GM18909 (cell line): ENCODE results near the gene ITGAD.
A peak's percentile ranks its signal among the peaks of the same experiment; 100 is the strongest.

Source experiments
- ATAC-seq: cut with Tn5 transposase; IDR thresholded peaks from one replicate; pipeline ENCODE4 v1.9.1; 2021; ENCODE audit warnings: mild to moderate bottlenecking; ENCODE audit not compliant: unreplicated experiment, poor library complexity

Gene ITGAD

DNA sequence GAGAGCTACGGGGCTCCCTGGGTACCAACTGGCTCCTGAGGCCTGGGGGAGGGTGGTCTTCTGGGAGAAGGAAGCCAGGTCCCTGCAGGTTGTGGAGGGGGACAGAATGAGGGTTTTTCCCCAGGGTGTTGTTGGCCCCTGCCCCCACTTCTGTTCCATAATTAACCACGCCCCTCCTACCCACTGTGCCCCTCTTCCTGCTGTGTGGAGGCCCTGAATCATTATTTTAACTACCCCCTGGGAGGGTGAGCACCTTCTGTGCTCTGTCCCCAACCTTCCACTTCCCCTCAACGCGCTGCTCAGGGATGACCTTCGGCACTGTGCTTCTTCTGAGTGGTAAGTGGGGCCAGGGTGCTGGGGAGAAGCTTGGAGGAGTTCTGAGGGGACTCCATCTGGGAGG is at the start of gene ITGAD:
Gene ITGAD, plus strand, starts transcription at position 280 of the 400 bp plus-strand sequence. Its CDS starts 26 bp downstream, at position 306.
- no peak for ATAC-seq

DNA sequence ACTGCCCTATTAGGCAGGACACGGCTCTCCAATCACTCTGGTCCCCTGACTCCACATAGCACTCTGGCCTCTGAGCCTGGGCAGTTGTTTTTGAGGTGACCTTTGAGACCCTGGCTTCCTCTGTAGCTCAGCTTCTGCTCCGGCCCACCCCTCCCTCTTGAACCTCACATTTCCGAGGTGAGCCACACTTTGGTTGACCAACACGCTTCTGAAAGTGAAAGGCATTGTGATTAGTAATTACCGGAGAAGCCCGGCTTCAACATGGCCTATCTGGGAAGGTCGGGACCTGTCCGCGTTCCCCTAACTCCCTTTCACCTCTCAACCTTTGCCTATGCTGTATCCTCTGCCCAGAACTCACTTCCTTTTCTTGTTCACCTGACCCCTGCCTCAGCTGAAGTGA is 48.4 kb upstream of the ITGAD start:
- peak; percentile 94 for ATAC-seq

DNA sequence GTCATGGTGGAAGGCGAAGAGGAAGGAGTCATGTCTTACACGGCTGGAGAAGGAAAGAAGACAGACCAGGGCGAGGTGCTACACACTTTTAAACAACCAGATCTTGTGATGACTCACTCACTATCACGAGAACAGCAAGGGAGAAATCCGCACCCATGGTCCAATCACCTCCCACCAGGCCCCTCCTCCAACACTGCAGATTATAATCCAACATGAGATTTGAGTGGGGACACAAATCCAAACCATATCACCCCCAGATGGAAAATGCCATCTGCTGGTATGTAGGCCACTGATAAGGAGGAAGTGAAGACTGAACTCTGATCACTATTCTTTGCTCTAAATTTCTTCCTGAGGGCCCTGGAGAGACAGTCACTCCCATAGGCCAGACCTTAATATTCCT is 45.7 kb upstream of the ITGAD start:
- ATAC-seq = no peak

DNA sequence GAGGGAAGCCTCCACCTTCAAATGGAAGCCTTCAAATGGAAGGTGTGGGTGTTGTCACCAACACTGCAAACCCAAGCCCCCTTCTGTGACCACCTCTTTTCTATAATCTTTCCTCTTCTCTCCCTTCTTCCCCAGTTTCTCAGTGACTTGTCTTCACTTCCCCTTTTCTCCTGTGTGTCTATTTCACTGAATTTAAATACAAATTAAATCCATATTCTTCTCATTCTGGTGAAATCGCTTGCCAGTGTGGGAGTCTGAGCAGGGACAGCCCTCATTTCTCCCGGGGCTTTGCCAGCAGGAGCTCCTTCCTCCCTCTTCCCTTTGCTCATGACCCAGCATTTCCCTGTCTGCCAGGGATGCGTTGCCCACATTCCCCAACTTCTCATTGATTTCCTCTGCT is 44.6 kb upstream of the ITGAD start:
- no peak for ATAC-seq

DNA sequence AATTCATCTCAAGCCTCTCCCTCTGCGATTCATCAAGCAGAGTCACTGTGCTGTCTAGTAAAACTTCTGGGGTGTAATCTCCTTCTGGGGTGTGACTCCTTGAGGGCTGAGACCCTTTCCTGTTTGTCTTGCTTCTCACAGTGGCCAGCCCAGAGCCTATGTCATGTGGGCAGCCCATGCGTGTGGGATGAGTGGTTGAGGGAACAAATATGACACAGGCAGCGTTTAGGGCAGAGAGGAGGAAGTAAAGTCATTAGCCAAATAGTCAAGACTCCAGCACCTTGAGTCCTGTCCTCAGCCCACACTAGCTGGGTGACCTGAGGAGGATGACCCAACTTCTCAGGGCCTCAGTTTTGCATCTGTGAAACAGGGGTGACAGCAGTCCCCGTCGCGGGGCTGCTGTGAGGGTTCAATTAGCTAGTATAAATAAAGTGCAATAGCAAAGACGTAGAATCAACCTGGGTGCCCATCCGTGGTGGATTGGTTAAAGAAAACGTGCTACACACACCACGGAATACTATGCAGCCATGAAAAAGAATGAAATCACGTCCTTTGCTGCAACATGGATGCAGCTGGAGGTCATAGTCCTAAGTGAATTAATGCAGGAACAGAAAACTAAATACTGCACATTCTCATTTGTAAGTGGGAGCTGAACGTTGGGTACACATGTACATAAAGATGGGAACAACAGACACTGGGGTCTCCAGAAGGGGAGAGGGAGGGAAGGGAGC is 42.7 kb upstream of the ITGAD start:
- no peak for ATAC-seq

DNA sequence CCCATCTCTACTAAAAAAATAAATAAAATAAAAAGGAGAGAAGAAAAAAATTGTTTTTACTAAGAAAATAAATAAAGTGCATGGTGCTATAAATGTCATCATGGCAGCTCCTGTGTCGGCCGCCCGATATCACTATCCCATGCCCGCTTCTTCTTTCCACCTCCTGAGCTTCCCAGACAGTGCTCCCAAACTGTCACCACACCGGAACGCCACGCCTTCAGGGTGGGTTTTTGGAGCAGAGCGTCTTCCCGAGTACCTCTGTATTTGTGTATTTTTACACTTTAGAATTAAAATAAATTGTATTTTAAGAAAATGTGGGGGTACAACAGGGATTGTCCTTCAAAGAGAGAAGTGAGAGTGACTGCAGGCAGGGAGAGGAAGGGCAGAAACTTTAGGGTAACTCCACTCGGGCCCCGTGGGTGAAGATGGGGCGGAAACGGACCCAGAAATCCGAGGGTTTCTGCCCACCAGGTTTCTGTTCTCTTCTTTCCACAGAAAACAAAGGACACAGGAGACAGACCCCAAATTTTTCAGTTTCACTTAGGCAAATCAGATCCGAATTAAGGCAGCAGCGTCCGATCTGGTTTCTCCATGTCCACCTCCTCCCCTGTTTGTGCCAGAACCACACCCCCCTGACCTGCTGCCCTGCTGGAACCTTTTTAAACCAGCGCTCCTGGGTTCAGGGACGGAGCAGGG is 41.7 kb upstream of the ITGAD start:
- ATAC-seq = no peak

DNA sequence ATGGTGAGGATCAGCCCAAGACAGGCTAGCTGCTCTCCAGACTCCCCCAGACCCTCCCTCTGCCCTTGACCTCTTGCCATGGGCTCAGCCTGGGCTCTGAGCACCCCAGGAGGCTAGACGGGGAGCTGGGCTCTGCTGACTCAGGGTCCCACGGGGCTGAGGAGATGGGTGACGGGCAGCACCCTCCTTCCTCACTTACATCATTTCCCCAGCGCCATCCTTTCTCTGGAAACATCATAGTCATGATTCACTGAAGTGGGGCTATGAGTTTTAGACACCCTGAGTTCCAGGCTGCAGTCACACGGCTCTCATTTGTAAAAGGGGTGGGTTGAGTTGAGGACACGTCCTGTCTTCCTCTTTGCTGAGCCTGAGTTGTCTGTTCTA is 41.2 kb upstream of the ITGAD start:
- no peak for ATAC-seq

DNA sequence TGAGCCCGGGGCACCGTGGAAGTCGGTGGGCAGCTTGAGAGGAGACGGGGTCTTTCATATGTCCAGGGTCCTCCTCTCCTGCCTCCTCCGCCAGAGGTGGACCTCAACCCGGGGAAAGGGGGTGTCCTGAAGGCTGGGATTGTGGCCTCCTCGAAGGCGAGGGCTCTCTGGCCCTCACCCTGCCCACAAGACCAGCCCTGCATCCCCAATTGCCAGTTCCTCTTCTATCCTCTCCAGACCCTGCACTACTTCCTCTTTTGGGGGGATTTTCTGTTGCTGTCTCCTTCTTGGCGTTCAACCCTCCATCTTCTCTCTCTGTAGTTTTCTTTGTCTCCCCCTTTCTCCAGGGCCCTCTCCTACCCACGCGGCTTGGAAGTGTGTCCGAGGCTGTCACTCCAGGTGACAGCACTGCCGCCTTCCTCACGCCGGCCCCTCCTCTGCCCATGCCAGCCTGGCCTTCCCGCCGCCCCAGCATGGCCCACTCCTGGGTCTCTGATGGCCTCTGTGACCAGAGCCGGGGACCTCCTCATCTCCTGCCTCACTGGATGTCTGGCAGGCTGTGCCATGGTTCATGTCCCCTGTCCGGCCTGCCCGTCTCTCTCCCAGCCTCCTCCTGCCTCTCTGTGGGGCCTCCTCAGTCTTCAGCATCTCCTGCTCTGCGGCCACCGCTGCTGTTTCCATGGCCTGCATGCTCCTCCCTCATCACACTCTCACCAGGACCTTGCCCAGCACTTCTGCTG is 40.6 kb upstream of the ITGAD start:
- ATAC-seq = no peak

DNA sequence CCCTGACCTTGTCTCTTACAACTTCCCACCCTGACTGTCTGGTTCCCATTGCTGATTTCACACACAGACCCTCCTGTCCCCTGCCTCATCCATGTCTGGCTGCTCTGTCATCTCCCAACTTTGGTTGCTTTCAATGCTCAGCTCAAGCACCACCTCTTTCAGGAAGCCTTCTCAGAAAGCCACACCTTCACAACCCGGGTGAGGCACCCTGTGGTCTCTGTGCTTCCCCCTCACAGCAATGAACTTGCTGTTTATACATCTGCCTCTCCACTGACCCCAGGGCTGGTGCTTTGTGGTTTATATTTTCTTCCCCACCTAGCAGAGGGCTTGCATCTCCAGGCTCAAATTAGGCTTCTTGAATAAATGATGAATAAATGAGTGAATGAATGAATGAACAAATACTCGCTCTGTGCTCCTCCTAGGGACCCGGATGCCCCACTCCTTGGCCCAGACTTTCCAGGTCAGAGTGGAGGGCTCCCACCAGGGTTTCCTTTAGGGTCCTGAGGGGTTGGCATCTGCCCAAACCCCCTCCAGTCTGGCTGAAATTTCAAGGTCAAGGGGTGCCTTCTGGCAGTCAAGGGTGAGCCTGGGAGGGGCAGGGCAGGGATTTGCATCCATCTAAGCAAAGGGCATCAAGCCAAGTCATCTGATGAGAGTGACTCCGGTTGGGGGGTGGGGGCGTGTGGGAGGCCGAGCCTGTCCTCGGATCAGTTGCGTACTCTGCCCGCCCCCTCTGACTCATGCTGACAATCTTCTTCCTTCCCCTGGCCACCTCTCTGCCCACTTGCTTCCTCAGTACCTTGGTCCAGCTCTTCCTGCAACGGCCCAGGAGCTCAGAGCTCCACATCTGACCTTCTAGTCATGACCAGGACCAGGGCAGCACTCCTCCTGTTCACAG is 38.5 kb upstream of the ITGAD start, which contains the start of gene ITGAX:
Gene ITGAX, plus strand, starts transcription at position 783 of the 898 bp plus-strand sequence. Its CDS starts 79 bp downstream, at position 862.
- peak; percentile 73 for ATAC-seq

DNA sequence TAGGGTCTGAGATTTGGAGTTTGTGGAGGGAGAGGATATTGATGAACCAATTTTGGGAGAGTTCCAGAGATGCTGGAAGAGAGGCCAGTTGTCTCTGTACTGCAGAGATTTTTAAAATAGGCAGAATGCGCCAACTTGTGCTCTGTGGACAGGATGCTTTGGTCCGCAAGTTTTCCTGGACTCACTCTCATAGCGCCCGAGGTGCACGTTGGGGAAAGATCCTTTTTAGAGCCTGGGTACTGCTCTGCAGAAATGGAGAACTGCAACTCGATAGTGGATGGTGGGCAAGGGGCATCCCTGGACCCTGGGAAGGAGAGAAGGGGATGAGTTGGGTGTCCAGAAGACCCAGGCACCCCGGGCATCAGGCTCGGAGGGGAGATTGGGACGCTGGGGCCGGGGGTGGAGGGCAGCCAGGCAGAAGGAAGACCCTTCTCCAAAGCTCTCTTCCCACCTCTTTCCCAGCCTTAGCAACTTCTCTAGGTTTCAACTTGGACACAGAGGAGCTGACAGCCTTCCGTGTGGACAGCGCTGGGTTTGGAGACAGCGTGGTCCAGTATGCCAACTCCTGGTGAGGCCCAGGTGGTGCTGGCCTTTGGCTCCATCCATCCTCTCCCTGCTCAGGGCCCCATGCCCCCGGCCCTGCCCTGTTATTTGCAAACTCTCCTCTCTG is 37.6 kb upstream of the ITGAD start:
- no peak for ATAC-seq

DNA sequence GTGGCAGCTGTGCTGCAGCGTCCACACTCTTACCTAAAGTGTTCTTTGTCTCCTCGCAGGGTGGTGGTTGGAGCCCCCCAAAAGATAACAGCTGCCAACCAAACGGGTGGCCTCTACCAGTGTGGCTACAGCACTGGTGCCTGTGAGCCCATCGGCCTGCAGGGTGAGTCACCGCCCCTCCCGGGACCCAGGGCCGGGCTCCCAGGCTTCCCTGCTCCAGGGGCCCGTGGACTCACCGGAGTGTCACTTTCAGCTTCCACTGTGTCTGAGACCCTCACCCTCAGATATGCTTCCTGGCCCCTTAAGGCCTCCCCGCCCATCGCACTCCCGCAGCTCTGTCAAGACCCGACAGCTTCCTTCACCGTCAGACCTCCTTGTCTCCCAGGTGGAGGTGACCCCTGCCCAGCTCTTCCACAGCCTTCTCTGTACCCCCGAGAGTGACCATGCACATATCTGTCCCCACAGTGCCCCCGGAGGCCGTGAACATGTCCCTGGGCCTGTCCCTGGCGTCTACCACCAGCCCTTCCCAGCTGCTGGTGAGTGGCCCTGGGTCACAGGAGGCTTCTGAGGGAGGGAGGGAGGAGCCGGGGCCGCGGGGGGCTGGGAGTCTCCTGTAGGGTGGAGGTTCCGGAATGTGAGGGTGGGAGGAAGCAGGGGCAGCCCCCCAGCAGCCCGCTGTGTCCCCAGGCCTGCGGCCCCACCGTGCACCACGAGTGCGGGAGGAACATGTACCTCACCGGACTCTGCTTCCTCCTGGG is 36.4 kb upstream of the ITGAD start:
- no peak for ATAC-seq

DNA sequence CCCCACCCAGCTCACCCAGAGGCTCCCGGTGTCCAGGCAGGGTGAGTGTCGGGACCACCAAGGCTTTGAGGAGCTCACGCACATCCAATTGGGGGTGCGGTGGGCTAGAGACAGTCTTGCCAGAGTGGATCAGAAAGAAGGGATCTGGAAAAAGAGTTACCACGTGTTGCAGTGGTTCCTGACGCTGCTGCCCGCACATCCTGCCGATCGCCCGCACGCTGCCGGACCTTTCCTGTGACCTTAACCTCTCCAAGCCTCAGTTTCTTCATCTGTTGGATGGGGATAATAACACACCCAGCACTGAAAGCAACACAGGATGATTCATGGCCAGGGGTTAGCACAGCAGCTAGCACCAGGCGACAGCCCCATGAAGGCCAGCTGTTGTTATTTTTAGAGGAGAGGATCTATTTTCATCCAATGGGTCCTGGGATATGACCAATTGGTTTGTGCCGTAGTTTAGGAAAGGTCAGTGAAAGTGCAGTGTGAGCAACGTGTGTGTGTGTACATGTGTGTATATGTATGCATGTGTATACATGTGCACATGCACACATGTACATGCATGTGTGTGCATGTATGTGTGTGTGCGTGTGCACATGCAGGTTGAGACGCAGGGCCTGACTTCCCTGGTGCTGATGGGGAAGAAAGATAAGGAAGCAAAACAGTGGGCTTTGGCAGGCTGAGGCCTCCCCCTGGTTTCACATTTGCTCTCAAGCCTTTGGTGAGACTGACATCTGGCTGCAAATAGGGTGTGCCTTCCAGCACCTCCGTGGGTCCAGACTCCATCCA is 35.6 kb upstream of the ITGAD start:
- ATAC-seq = no peak

DNA sequence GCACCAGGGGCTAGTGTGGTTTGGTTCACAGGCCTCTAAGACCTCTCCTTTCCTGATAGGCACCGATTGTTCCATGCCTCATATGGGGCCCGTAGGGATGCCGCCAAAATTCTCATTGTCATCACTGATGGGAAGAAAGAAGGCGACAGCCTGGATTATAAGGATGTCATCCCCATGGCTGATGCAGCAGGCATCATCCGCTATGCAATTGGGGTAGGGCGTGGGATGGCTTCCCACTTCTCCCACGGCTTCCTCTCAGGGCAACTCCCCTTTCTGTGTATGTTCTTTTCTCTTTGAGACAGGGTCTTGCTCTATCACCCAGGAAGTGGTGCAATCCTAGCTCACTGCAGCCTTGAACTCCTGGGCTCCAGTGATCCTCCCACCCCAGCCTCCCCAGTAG is 32.9 kb upstream of the ITGAD start:
- ATAC-seq = no peak

DNA sequence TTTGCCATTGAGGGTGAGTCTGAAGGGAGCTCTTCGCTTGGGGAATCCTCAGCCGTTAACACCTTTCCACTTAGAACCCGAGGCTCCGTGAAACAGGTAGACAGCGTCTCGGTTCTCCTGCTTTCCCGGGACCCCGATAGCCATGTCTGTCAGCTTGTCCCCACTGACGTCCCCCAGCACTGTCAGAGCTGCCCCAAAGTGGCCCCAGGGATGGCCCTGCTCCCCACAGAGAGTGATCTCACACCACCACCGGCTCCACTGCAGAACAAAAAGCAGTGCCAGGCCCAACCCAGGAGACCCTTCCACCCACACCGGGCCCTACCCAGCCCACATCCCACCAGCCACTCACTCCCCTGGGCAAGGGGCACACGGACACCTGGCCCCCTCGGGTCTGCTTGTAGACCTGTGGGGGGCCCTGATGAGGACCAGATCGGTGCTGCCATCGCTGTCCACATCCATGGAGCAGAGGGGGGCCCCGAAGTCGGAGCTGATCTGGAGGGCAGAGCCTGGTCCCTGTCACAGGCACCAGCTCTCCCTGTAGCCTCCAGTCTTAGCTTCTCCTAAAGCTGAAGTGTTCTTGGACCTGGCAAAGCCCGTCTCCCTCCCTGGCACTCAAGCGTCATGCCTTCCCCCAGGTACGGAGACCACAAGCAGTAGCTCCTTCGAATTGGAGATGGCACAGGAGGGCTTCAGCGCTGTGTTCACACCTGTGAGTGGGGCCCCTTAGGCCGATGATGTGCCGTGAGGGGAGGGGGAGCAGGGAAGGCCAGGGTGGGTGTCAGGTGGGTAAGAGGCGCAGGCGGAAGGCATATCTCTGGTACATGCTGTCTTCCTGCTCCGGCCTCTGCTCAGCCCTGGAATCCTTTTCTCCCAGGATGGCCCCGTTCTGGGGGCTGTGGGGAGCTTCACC is 31.7 kb upstream of the ITGAD start:
- no peak for ATAC-seq

DNA sequence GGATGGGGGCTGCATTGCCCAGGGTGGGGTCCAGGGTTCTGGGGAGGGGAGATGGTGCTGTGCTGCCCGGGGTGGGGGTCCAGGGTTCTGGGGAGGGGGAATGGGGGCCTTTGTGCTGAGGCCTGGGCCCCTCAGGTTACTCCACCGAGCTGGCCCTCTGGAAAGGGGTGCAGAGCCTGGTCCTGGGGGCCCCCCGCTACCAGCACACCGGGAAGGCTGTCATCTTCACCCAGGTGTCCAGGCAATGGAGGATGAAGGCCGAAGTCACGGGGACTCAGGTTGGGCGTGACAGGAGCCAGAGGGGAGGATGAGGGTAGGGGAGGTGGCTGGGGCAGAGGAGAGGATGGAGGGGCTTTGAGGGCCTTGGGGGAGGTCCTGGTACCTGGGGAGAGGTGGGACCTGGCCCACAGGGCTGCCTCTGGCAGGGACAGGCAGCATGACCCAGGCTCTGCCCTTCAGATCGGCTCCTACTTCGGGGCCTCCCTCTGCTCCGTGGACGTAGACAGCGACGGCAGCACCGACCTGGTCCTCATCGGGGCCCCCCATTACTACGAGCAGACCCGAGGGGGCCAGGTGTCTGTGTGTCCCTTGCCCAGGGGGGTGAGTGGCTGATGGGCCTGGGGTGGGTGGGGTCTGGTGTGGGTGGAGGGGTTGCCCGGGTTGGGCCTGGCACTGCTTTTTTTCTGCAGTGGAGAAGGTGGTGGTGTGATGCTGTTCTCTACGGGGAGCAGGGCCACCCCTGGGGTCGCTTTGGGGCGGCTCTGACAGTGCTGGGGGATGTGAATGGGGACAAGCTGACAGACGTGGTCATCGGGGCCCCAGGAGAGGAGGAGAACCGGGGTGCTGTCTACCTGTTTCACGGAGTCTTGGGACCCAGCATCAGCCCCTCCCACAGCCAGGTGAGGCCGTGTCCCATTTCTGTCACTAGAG is 30.4 kb upstream of the ITGAD start:
- ATAC-seq = no peak

DNA sequence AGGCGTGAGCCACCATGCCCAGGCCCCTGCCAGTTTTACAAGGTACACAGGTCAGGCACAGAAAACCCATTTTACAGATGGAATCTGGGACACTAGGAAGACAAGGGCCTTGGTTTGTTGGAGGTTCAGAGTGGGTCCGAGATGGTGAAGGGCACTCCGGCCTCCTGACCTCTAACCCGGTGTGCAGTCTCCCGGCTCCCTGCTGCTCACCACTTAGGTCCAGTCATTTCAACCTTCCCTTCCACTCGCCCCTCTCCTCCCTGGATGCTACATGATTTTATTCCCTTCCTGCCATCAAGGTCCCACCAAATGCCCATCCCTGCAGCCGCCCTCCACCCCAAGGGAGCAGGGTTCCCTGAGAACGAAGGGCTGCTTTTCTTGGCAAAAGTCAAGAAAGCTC is 29.4 kb upstream of the ITGAD start:
- ATAC-seq = no peak
